Measurements from ENCODE around the gene WDR76. TPM values are rescaled to one million over a fixed set of nuclear protein-coding genes. Genes with fewer than 3 reads are reported as not detected.

Gene WDR76
- total RNA-seq, 2 donors from 2014 or later: 2.7 to 4.9 TPM

DNA sequence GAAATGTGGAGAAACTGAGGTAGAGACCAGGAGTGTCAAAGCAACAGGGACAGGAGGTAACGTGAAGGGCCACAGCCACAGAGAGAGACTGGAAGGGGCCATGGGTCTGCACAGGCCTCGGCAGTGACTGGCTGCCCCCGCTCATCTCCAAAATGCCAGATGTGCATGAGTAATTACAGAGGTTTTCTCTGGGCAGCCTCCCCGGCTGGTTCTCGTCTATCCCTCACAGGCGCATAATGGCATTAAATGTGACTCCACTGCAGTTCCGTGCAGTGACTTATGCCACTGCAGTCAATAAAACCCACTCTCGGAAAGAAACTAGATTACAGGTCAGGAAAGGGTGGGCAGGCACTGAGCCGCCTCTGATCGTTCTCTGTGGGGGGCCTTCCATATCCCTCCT lies 74.7 kb downstream of the WDR76 start:
- WGBS: 82% methylated on average over 10 of the region's 10 CpGs
- H3K27me3 ChIP-seq (replicated peaks; ENCODE audit: insufficient read depth): no peaks in the 10 kb centered on the region
- DNase-seq (ENCODE audit: low spot score): no peak
- H3K27ac ChIP-seq: no peak overlapping the region
- TF ChIP-seq POLR2AphosphoS5 (IDR thresholded peaks at IDR 0.05) (no peak), POLR2A (IDR thresholded peaks at IDR 0.05) (no peak)
- TF ChIP-seq, protein P1, sequence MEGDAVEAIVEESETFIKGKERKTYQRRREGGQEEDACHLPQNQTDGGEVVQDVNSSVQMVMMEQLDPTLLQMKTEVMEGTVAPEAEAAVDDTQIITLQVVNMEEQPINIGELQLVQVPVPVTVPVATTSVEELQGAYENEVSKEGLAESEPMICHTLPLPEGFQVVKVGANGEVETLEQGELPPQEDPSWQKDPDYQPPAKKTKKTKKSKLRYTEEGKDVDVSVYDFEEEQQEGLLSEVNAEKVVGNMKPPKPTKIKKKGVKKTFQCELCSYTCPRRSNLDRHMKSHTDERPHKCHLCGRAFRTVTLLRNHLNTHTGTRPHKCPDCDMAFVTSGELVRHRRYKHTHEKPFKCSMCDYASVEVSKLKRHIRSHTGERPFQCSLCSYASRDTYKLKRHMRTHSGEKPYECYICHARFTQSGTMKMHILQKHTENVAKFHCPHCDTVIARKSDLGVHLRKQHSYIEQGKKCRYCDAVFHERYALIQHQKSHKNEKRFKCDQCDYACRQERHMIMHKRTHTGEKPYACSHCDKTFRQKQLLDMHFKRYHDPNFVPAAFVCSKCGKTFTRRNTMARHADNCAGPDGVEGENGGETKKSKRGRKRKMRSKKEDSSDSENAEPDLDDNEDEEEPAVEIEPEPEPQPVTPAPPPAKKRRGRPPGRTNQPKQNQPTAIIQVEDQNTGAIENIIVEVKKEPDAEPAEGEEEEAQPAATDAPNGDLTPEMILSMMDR (IDR thresholded peaks at IDR 0.05): no peak
- H3K4me1 ChIP-seq (replicated peaks): no peaks in the 10 kb centered on the region
- H3K9me3 ChIP-seq: no peaks in the 10 kb centered on the region
- intact Hi-C loops (cut with DNase I): loop anchor here (5.0 to 10.0 kb wide), 2 partner anchors 163 to 316 kb away; no protein-coding TSS in a partner anchor
- no peak overlapping the region for H3K4me3 ChIP-seq
- no peaks in the 10 kb centered on the region for H3K36me3 ChIP-seq

DNA sequence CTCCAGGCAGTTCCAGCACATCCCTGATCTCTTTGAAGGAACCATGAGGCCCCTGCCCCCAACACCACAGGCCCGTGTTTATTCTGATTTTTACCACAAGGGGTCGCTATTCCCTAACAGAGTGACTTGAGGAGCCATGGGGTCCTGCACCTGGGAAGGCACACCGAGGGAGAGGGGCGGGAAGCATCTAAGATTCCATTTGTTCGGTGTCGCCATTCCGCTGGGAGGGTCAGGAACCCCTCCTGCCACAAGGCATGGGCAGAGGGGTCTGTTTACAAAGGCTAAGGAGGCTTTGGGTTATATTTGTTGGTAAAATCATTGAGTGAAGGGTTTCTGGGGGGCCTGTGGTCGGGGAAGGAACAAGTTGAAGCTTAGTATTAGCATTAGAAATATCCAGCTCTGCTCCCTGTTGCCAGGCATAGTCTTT lies 77.1 kb downstream of the WDR76 start:
- peak; percentile 25 for DNase-seq (ENCODE audit: low spot score)
- Histone ChIP-seq H3K27ac (no peak overlapping the region), H3K36me3 (no peaks in the 10 kb centered on the region), H3K4me1 (replicated peaks) (no peaks in the 10 kb centered on the region), H3K9me3 (no peaks in the 10 kb centered on the region), H3K4me3 (no peak overlapping the region), H3K27me3 (replicated peaks; ENCODE audit: insufficient read depth) (no peaks in the 10 kb centered on the region)
- 17% methylated on average over 8 of the region's 8 CpGs for WGBS
- TF ChIP-seq POLR2A (IDR thresholded peaks at IDR 0.05) (no peak), POLR2AphosphoS5 (IDR thresholded peaks at IDR 0.05) (no peak)
- TF ChIP-seq, protein P1 (IDR thresholded peaks at IDR 0.05): peak; percentile 67 to 87 (median 74)
- intact Hi-C loops (cut with DNase I): loop anchor here (5.0 to 10.0 kb wide), 2 partner anchors 161 to 313 kb away; no protein-coding TSS in a partner anchor

DNA sequence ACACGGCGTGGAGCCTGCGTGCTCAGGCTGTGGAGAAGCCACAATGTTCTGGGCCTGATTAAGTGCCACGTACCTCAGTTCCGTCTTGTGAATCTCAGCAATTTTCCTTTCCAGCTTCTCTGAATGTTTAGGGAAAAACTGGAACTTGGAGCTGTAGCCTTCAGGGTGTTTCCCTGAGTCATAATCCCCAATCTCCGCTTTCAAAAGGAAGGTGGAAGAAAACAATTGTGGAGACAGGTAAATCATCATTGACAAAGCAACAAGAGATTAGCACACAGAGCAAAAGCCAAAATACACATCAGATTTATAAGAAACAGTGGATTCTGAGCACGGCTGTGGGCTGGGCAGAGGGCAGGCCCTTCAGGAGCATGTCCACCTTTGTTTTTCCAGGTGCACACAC lies 79.0 kb downstream of the WDR76 start:
- no peaks in the 10 kb centered on the region for H3K4me1 ChIP-seq (replicated peaks)
- no peaks in the 10 kb centered on the region for H3K27me3 ChIP-seq (replicated peaks; ENCODE audit: insufficient read depth)
- no peak for DNase-seq (ENCODE audit: low spot score)
- WGBS: 86% methylated on average over 7 of the region's 7 CpGs
- TF ChIP-seq, protein P1 (IDR thresholded peaks at IDR 0.05): no peak
- TF ChIP-seq POLR2AphosphoS5 (IDR thresholded peaks at IDR 0.05) (no peak), POLR2A (IDR thresholded peaks at IDR 0.05) (no peak)
- no peak overlapping the region for H3K27ac ChIP-seq
- no peaks in the 10 kb centered on the region for H3K36me3 ChIP-seq
- intact Hi-C loops (cut with DNase I): loop anchor here (10.0 kb wide), 1 partner anchor 159 kb away; no protein-coding TSS in a partner anchor
- no peaks in the 10 kb centered on the region for H3K9me3 ChIP-seq
- H3K4me3 ChIP-seq: no peak overlapping the region

DNA sequence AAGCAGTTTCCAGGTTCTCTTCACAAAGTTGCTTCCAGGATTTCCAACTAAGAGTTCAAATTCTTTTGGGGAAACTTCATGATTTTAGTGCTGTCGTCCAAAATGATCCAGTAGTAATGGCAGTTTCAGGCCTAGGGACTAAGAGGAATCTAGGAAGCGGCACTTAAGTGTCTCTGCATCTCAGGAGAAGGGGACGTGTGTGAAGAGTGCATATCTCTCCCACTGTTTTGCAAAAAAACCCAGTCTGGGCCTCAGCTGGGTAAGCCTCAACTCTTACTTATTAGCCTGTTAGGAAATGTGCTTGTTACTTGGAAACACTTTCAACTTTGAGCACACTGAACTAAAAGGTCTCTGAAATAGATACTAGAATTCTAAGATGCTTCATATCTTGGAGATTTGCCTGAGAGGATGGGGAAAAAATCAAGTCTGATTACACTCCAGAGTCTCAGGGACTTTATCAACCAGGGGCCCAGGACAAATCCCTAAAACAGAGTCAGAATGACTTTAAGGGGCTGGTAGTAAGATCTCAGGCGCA lies 81.8 kb downstream of the WDR76 start:
- no peak overlapping the region for H3K27ac ChIP-seq
- intact Hi-C loops (cut with DNase I): loop anchor here (10.0 kb wide), 1 partner anchor 156 kb away; no protein-coding TSS in a partner anchor

More for the DNA sequence above, 81.8 kb downstream of the WDR76 start:
- Histone ChIP-seq H3K4me3 (no peak overlapping the region), H3K4me1 (replicated peaks) (no peaks in the 10 kb centered on the region), H3K9me3 (no peaks in the 10 kb centered on the region), H3K27me3 (replicated peaks; ENCODE audit: insufficient read depth) (no peaks in the 10 kb centered on the region), H3K36me3 (no peaks in the 10 kb centered on the region)
- 79% methylated on average over 4 of the region's 4 CpGs for WGBS
- no peak for DNase-seq (ENCODE audit: low spot score)
- TF ChIP-seq POLR2A (IDR thresholded peaks at IDR 0.05) (no peak), POLR2AphosphoS5 (IDR thresholded peaks at IDR 0.05) (no peak)
- TF ChIP-seq, protein P1 (IDR thresholded peaks at IDR 0.05): no peak

All from prostate gland (tissue), 2 donors.